ENCODE data around the gene TMEM108.

DNA sequence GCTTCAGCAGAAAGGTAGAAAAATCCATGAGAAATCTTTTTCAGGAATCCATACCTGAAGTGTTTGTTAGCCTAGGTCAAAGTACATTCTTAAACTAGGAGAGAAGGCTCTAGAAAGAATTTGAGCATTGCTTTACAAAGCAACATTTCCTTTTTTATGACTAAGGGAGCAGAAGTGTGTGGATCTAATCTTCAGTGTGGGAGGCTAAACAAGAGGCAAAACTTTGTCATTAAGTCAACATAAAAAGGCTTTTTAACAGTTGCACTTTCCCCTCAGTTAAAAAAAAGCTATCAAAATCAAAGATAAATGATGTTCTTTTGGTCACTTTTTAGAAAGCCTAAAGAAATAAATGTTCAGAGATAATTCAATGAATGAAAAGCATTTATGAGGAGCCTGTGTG lies 154.8 kb downstream of the TMEM108 start:
- TF ChIP-seq, protein P1, sequence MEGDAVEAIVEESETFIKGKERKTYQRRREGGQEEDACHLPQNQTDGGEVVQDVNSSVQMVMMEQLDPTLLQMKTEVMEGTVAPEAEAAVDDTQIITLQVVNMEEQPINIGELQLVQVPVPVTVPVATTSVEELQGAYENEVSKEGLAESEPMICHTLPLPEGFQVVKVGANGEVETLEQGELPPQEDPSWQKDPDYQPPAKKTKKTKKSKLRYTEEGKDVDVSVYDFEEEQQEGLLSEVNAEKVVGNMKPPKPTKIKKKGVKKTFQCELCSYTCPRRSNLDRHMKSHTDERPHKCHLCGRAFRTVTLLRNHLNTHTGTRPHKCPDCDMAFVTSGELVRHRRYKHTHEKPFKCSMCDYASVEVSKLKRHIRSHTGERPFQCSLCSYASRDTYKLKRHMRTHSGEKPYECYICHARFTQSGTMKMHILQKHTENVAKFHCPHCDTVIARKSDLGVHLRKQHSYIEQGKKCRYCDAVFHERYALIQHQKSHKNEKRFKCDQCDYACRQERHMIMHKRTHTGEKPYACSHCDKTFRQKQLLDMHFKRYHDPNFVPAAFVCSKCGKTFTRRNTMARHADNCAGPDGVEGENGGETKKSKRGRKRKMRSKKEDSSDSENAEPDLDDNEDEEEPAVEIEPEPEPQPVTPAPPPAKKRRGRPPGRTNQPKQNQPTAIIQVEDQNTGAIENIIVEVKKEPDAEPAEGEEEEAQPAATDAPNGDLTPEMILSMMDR (conservative IDR thresholded peaks at IDR 0.05 in 1 of 2, IDR thresholded peaks at IDR 0.05 in 1 of 2; ENCODE audit: low read depth in 1 of 2, low read length in 2 of 2), result no peak
- TF ChIP-seq EZH2 (IDR thresholded peaks at IDR 0.05; ENCODE audit: low read length, missing control alignments), result no peak
